ENCODE measurements around the gene IRF2BP2. TPM values are rescaled to one million over a fixed set of nuclear protein-coding genes. Genes with fewer than 3 reads are reported as not detected.

The IRF2BP2 gene
- total RNA-seq, 4 donors from 2014 or later, result 39.4 to 67.1 (median 40.0) TPM

DNA sequence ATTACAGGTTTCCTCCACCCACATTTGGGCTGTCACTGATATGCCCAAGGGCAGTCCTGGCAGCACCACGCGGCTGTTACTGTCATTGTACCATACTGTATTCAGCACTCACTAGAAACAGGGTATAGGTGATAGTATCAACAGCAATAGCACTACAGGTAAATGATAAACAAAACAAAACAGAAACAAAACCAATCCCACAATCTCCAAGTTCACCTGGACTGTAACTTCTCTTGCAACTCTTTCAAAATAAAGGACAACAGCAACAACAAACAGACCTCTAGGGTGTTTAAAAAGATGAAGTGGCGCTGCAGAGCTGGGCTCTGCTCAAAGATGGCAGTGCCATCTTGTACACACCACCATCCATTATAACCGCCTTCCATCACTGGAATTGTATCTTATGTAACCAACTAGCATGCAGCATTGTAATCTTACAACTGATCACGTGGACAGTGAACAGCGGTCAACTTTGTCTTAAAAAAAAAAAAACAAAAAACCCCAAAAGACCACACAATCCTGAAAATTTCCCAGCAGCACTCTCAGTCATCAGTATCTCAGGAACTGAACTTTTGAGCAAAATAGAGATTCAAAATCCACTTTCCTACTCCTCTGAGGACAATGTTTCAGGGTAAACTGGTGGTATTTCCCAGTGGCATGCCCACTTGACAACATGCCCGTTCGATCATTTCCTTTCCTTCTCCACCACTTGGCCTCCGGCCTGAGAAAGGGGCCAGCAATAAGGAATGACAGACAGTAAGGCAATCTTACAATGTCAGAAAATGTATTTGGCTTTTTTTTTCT is 3.8 kb downstream of the IRF2BP2 start:
- ATAC-seq (ENCODE audit: low FRiP score) (no peak), DNase-seq (ENCODE audit: low spot score) (no peak)
- TF ChIP-seq, protein P1, sequence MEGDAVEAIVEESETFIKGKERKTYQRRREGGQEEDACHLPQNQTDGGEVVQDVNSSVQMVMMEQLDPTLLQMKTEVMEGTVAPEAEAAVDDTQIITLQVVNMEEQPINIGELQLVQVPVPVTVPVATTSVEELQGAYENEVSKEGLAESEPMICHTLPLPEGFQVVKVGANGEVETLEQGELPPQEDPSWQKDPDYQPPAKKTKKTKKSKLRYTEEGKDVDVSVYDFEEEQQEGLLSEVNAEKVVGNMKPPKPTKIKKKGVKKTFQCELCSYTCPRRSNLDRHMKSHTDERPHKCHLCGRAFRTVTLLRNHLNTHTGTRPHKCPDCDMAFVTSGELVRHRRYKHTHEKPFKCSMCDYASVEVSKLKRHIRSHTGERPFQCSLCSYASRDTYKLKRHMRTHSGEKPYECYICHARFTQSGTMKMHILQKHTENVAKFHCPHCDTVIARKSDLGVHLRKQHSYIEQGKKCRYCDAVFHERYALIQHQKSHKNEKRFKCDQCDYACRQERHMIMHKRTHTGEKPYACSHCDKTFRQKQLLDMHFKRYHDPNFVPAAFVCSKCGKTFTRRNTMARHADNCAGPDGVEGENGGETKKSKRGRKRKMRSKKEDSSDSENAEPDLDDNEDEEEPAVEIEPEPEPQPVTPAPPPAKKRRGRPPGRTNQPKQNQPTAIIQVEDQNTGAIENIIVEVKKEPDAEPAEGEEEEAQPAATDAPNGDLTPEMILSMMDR (IDR thresholded peaks at IDR 0.05), result no peak

DNA sequence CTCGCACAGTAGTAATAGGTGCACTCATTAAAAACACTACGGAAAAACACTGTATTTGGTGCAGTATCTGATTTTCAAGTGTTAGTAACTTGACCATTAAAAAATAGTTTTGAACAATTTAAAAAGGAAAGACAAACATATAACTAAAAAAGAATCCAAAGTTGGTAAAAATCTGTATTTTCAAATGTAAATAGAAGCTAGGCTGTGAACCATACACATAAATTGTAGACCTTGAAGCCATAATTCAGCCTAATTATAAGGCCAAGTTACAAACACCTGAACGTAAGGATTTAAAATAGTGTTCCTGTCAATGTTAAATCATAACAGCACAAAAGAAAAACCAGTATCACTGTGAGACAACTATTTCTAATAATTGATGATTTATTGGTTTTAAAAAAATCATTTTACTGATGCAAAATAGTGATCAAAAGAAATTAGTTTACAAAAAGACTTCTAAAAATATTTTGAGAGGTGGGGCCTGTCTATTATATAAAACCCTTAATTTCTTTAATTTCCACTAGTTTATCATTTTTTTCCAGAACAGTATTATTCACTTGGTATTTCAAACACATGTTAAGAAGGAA is 4.5 kb downstream of the IRF2BP2 start:
- TF ChIP-seq, protein P1 (IDR thresholded peaks at IDR 0.05), result no peak
- ATAC-seq (ENCODE audit: low FRiP score), result no peak
- DNase-seq (ENCODE audit: low spot score), result no peak

DNA sequence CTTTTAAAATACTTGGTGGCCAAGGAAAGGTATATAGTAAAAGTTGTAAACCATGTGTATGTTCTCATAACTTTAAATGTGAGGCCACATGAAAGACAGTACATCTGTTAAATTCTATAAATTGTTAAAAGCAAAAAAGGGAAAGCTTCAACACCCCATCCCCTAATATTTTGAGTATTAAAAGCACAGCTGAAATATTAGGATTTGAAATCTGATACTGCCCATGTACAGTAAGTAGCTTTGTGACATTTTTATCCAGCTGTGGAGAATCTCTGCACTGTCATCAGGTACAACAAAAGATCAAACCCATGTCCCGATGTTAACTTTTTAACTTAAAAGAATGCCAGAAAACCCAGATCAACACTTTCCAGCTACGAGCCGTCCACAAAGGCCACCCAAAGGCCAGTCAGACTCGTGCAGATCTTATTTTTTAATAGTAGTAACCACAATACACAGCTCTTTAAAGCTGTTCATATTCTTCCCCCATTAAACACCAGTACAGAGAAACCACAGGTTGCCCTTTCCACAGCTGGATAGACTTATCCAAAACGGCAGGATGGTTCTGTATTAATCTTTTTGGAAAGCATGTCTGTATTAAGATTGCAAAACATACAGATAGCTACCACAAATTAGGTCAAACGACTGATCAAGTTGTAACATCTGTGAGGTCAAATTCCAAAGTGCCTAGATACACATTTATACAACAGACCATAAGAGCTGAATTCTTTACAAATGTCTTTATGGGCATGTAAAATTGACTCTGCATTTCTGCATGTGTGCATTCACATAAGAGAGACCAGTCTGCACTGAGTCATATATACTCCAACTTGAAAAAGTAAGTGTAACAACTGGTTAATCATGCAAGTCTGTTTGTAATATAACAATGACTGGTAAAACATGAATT is 5.2 kb downstream of the IRF2BP2 start:
- TF ChIP-seq, protein P1 (IDR thresholded peaks at IDR 0.05), result no peak
- ATAC-seq (ENCODE audit: low FRiP score) (peak; percentile 8), DNase-seq (ENCODE audit: low spot score) (no peak)

DNA sequence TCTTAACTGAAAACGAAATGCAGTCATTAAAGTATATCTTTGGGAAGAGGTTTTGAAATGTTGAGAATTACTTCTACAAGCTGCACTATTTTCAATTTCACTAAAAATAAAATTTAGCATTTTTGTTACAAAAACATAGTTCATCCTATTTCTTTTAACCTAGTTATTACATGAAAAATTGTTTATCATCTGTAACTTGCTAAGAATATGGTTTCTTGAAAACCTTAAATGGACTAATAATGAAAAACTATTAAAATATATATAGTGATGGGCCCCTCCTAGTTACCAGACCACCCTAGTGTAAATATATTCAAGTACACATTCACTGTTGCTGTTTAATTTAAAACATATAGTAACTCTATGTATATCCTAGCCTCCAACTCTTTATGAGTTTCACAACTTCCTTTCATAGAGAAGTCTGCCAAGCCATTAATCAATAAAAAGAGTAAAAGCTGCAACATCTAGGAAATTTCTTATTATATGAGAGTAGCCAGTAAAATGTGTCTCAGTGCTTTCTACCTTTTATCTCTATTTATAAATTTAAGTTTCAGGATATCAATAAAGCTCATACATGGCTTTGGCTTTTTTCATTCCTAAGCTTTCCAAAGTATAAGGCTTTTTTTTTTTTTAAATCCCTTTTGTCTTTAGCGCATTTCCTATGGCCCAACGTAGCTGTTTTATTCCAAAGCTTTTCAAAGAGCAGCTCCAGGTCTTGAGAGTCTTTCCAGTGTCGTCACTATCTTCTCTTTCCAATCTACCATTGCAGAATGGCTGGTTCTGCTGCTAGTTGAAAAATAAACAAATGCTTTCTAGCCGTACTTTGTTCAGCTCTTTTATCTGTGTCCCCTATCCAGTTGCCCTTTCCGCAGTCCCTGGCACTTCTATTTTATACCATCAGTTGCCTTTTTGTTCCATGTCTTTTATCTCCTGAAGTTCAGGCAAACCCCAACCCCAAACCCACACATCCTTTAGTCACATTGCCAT is 6.5 kb downstream of the IRF2BP2 start:
- DNase-seq (ENCODE audit: low spot score), result no peak
- ATAC-seq (ENCODE audit: low FRiP score), result no peak
- TF ChIP-seq, protein P1 (IDR thresholded peaks at IDR 0.05), result no peak

DNA sequence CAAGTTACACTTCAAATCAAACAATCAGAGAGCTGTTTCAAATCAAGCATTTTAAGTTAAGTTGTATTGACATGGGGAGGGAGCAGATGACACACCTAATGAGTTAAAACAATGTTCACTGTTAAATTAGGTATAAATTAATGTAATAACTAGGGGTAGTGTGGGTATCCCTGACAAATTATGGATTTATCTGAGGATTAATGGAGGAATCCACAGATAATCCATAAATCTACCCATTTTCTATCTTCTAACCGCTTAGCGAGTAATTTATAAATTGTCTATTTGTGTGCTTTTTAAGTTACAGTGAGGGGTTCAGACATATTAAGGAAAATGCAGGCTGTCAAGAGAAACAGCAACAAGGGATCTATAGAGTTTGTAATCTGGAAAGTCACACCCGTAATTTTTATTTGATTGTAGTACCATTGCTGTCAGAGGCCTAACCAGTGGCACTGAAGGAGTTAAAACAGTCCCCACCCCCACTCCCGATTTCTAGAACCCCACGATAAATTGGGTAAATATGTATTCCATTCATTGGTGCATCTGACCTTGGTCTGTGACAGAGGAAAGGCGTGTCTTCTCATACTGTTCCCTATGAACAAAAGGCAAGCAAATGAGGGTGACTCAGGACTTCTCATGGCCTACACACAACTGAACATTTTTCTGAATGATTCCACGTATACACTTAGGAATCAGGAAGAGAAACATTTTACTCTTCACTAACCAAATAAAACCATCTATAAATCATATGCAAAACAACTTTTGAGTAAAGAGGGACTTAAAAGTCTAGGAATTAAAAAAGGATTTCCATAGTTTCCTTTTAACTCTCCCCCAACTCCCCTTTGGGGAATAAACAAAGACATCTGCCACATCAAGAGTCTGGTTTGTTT is 7.4 kb downstream of the IRF2BP2 start:
- TF ChIP-seq, protein P1 (IDR thresholded peaks at IDR 0.05), result no peak
- DNase-seq (ENCODE audit: low spot score) (no peak), ATAC-seq (ENCODE audit: low FRiP score) (peak; percentile 60)

Measured in omental fat pad (tissue), 4 donors.